Sigmoid colon (tissue), 7 donors: ENCODE results near the gene EFCAB9. TPM values are rescaled to one million over a fixed set of nuclear protein-coding genes. Genes with fewer than 3 reads are reported as not detected.
"Not testable (repeated sequence)": the region's sequence is repeated elsewhere in the genome, so short reads cannot be mapped to it uniquely, and the experiment has no call there.

Experiments
- DNase-seq: peaks from one replicate; pipeline ENCODE4 v3.0.0-alpha.2; 2019
- H3K27ac ChIP-seq, 4 donors: fragments of 200-600 bp; sonication (generic); one replicate each; pipeline ENCODE4 v1.5.1; 2016 to 2019; ENCODE audit warnings: mild to moderate bottlenecking in 1 of 4
- H3K27me3 ChIP-seq, 3 donors: fragments of 200-600 bp; sonication (generic); one replicate each; pipeline ENCODE4 v1.5.1; 2019; ENCODE audit warnings: mild to moderate bottlenecking in 1 of 3
- H3K36me3 ChIP-seq, 4 donors: fragments of 200-600 bp; sonication (generic); one replicate each; pipeline ENCODE4 v1.5.1; 2016 to 2019
- H3K4me1 ChIP-seq, 4 donors: fragments of 200-600 bp; sonication (generic); one replicate each; pipeline ENCODE4 v1.5.1; 2017 to 2019
- H3K4me3 ChIP-seq, 4 donors: fragments of 200-600 bp; sonication (generic); one replicate each; pipeline ENCODE4 v1.5.1; 2017 to 2019; ENCODE audit warnings: mild to moderate bottlenecking in 2 of 4, moderate library complexity in 1 of 4
- H3K9me3 ChIP-seq, 4 donors: fragments of 200-600 bp in 3 of 4; sonication (generic) in 3 of 4; one replicate each; pipeline versions ENCODE4 v1.5.1 to v1.6.1; 2013 to 2019
- CTCF ChIP-seq, 4 experiments: fragments of 450-650 bp in 3 of 4; fragments of 200-600 bp in 1 of 4; IDR thresholded peaks; one replicate each; pipeline ENCODE4 v1.5.1; 2016 to 2019; ENCODE audit warnings: antibody characterized with exemption in 4 of 4, mild to moderate bottlenecking in 3 of 4, moderate library complexity in 2 of 4
- EP300 ChIP-seq, 4 donors: sonication (generic); formaldehyde crosslinking; IDR thresholded peaks; one replicate each; pipeline ENCODE4 v1.6.1; 2017; ENCODE audit warnings: antibody characterized with exemption in 4 of 4
- POLR2A ChIP-seq, 2 donors: fragments of 450-650 bp; IDR thresholded peaks; one replicate each; pipeline ENCODE4 v1.6.1; 2016; ENCODE audit warnings: antibody characterized with exemption in 2 of 2, mild to moderate bottlenecking in 2 of 2, moderate library complexity in 2 of 2
- POLR2AphosphoS5 ChIP-seq, 4 donors: sonication (generic); formaldehyde crosslinking; IDR thresholded peaks; one replicate each; pipeline ENCODE4 v1.6.1; 2017; ENCODE audit warnings: antibody characterized with exemption in 4 of 4
- WGBS, 2 donors: extraction: QIAGEN DNeasy Blood & Tissue Kit; methylation state at CpG; one replicate each; pipeline ENCODE4 v1.1.7; 2013; 5-methylcytosine and 5-hydroxymethylcytosine counted together
- intact Hi-C: fragments of 100-400 bp; cut with DNase I; formaldehyde crosslinking; loops from one replicate; pipeline ENCODE4 v1.15.1; 2023
- polyA plus RNA-seq, 3 donors: library from polyadenylated mRNA; stranded (reverse); fragments of 200-250 nt; gene quantifications; one replicate each; pipeline ENCODE4 v1.2.3, GENCODE V29; 2013
- total RNA-seq, 4 donors: library from RNA; depleted of rRNA; stranded (reverse); fragments of >200 nt; gene quantifications; one replicate each; pipeline ENCODE4 v1.1.0, GENCODE V29; 2016
- donor health status: healthy with polysubstance abuse.
- donor health status: Bipolar disorder and iron deficiency.
- donor health status: healthy.

Gene EFCAB9
- total and polyA plus RNA-seq, 7 donors, result not detected

GRCh38 chr5:172146748-172147092 lies 47.3 kb upstream of the EFCAB9 start:
- no peak for DNase-seq
- no peak overlapping the region for H3K4me3 ChIP-seq
- H3K27ac ChIP-seq, result no peak overlapping the region
- H3K4me1 ChIP-seq, result no peaks in the 10 kb centered on the region
- no peak for TF ChIP-seq POLR2A (IDR thresholded peaks at IDR 0.05)
- no peak for TF ChIP-seq EP300 (IDR thresholded peaks at IDR 0.05)
- TF ChIP-seq CTCF (IDR thresholded peaks at IDR 0.05), result no peak
- TF ChIP-seq POLR2AphosphoS5 (IDR thresholded peaks at IDR 0.05), result no peak
- intact Hi-C loops, result no loop called here
- no peaks in the 10 kb centered on the region for H3K27me3 ChIP-seq
- peaks cover 0 to 3% (median 0%) of the 10 kb centered on the region in 4 donors for H3K36me3 ChIP-seq
- 86 to 93% methylated on average over 9 of the region's 9 CpGs for WGBS, 2 donors
- H3K9me3 ChIP-seq, result no peaks in the 10 kb centered on the region

DNA sequence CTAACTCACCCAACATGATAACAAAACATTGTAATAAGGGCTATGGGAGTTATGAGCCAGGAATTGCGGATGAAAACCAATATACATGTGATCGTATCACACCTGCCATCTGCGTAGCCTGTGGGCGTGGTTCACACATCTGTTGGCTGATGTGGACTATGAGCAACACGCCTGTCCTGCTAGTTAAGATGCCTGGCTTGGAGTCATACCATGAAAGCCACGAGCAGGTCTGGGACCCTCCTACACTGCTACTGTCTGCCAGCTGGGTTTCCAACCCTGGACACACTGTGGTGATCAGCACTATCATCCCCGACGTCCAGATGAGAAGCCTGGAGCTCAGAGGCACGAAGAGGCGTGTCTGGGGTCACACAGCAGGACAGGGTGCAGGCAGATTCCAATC lies 46.1 kb upstream of the EFCAB9 start:
- no peak overlapping the region for H3K4me3 ChIP-seq
- peaks cover 0 to 3% (median 0%) of the 10 kb centered on the region in 4 donors for H3K36me3 ChIP-seq
- no peaks in the 10 kb centered on the region for H3K27me3 ChIP-seq
- WGBS, 2 donors, result 49 to 79% methylated on average over 10 of the region's 10 CpGs
- no peaks in the 10 kb centered on the region for H3K9me3 ChIP-seq
- TF ChIP-seq POLR2A (IDR thresholded peaks at IDR 0.05) (no peak), EP300 (IDR thresholded peaks at IDR 0.05) (no peak), POLR2AphosphoS5 (IDR thresholded peaks at IDR 0.05) (no peak), CTCF (IDR thresholded peaks at IDR 0.05) (no peak)
- intact Hi-C loops, result no loop called here
- H3K27ac ChIP-seq, result no peak overlapping the region
- no peaks in the 10 kb centered on the region for H3K4me1 ChIP-seq
- no peak for DNase-seq

DNA sequence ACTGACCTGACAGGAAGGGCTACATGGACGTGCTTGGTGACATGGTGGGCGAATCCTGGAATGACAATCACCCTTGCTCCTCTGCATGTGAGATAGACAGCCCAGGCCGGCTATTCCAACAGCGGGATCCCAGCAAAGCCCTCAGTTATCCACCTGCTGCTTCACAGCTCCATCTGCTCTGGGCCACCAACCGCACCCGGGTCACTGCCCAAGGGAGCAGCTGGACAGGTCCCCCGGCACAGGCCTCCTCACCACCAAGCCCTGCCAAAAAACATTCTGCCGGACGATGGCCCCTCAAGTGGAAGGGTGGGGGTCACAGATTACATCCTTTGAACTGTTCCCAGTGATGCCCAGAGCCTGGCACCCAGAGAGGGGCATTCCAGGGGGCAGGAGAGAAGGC lies 45.6 kb upstream of the EFCAB9 start:
- Histone ChIP-seq H3K4me1 (no peaks in the 10 kb centered on the region), H3K27ac (no peak overlapping the region), H3K4me3 (no peak overlapping the region), H3K9me3 (no peaks in the 10 kb centered on the region), H3K27me3 (no peaks in the 10 kb centered on the region), H3K36me3 (peaks cover 0 to 3% (median 0%) of the 10 kb centered on the region in 4 donors)
- no peak for DNase-seq
- intact Hi-C loops, result no loop called here
- WGBS, 2 donors, result 94% methylated on average over 9 of the region's 9 CpGs
- TF ChIP-seq POLR2A (IDR thresholded peaks at IDR 0.05), result no peak
- TF ChIP-seq CTCF (IDR thresholded peaks at IDR 0.05), result no peak
- no peak for TF ChIP-seq POLR2AphosphoS5 (IDR thresholded peaks at IDR 0.05)
- no peak for TF ChIP-seq EP300 (IDR thresholded peaks at IDR 0.05)

- H3K27me3 ChIP-seq, result no peaks in the 10 kb centered on the region
- H3K36me3 ChIP-seq, result peaks cover 0 to 3% (median 0%) of the 10 kb centered on the region in 4 donors
- H3K4me1 ChIP-seq, result no peaks in the 10 kb centered on the region
- TF ChIP-seq EP300 (IDR thresholded peaks at IDR 0.05), result no peak
- TF ChIP-seq POLR2AphosphoS5 (IDR thresholded peaks at IDR 0.05), result no peak
- WGBS, 2 donors, result 94 to 95% methylated on average over 3 of the region's 3 CpGs
- H3K27ac ChIP-seq, result no peak overlapping the region
- DNase-seq, result no peak
- no peaks in the 10 kb centered on the region for H3K9me3 ChIP-seq
- no peak overlapping the region for H3K4me3 ChIP-seq
- intact Hi-C loops, result no loop called here
Observed at GRCh38 chr5:172149073-172149472, 44.9 kb upstream of the EFCAB9 start.

DNA sequence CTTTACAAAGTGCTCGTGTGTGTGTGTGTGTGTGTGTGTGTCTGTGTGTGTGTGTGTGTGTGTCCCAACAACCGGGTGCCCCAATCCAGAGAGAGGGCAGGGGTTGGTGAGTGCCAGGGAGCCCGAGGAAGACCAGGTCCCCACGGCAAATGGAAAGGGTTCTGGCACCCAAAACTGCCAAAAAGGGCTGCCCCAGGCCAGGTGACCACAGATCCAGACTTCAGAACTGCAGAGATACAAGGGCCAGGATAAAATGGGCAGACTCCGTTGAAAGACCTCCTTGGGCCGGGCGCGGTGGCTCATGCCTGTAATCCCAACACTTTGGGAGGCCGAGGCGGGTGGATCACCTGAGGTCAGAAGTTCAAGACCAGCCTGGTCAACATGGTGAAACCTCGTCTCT lies 44.5 kb upstream of the EFCAB9 start:
- H3K4me3 ChIP-seq, DNase-seq, H3K27me3 ChIP-seq, H3K9me3 ChIP-seq, H3K36me3 ChIP-seq, H3K4me1 ChIP-seq, H3K27ac ChIP-seq, intact Hi-C loops: not testable (repeated sequence)
- 91 to 93% methylated on average over 11 of the region's 11 CpGs for WGBS, 2 donors
